ENCODE results near the gene VMO1.

DNA sequence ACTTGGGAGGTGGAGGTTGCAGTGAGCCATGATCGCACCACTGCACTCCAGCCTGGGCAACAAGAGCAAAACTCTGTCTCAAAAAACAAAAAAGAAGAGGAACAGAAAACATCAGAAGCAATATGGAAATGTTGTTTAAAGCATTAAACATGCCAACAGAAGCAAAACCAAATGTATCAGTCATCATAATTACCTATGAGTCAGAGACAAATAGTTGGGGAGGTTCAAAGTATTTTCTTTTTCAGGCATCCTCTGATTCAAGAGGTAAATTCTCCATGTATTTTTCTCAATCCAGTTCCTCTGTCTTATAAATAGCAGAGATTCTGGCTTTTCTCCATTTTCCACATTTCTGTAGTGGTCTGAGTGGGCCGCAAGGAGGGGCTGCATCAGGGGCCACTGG is 16.5 kb downstream of the VMO1 start:
- TF ChIP-seq, protein P1, sequence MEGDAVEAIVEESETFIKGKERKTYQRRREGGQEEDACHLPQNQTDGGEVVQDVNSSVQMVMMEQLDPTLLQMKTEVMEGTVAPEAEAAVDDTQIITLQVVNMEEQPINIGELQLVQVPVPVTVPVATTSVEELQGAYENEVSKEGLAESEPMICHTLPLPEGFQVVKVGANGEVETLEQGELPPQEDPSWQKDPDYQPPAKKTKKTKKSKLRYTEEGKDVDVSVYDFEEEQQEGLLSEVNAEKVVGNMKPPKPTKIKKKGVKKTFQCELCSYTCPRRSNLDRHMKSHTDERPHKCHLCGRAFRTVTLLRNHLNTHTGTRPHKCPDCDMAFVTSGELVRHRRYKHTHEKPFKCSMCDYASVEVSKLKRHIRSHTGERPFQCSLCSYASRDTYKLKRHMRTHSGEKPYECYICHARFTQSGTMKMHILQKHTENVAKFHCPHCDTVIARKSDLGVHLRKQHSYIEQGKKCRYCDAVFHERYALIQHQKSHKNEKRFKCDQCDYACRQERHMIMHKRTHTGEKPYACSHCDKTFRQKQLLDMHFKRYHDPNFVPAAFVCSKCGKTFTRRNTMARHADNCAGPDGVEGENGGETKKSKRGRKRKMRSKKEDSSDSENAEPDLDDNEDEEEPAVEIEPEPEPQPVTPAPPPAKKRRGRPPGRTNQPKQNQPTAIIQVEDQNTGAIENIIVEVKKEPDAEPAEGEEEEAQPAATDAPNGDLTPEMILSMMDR (IDR thresholded peaks at IDR 0.05; ENCODE audit: low read length): no peak
- TF ChIP-seq EZH2phosphoT487 (IDR thresholded peaks at IDR 0.05; ENCODE audit: low read length): no peak

All from MM.1S (cell line).